Subcutaneous adipose tissue (tissue), 4 donors: Measurements from ENCODE around the gene SLC25A29. TPM values are rescaled to one million over a fixed set of nuclear protein-coding genes. Genes with fewer than 3 reads are reported as not detected.

Source experiments
- CTCF ChIP-seq: fragments of 450-650 bp; IDR thresholded peaks from one replicate; pipeline ENCODE4 v1.5.1; 2016; ENCODE audit warnings: low read depth, mild to moderate bottlenecking, control low read depth, antibody characterized with exemption, moderate library complexity
- total RNA-seq, 4 donors: library from RNA; depleted of rRNA; stranded (reverse); fragments of >200 nt; gene quantifications; one replicate each; pipeline ENCODE4 v1.1.0, GENCODE V29; 2016

The SLC25A29 gene
- total RNA-seq, 4 donors from 2014 or later: 17.1 to 80.6 (median 42.5) TPM

GRCh38 chr14:100281286-100282082 is 24.8 kb downstream of the SLC25A29 start:
- TF ChIP-seq CTCF: no peak

GRCh38 chr14:100279563-100279962 is 26.7 kb downstream of the SLC25A29 start:
- no peak for TF ChIP-seq CTCF

- no peak for TF ChIP-seq CTCF
Measured at GRCh38 chr14:100279133-100279532, 27.1 kb downstream of the SLC25A29 start.

GRCh38 chr14:100278702-100279101 is 27.5 kb downstream of the SLC25A29 start:
- TF ChIP-seq CTCF: no peak

GRCh38 chr14:100275214-100275613 is 31.0 kb downstream of the SLC25A29 start:
- no peak for TF ChIP-seq CTCF

GRCh38 chr14:100274250-100274649 is 32.0 kb downstream of the SLC25A29 start:
- TF ChIP-seq CTCF: no peak

GRCh38 chr14:100271247-100271939 is 34.9 kb downstream of the SLC25A29 start:
- no peak for TF ChIP-seq CTCF
